AG04450 (cell line): ENCODE results near the gene RAB11FIP4. TPM values are rescaled to one million over a fixed set of nuclear protein-coding genes. Genes with fewer than 3 reads are reported as not detected.

Experiments
- CTCF ChIA-PET: fragments of 300-600, 350-600 bp; formaldehyde crosslinking; extraction: SDS; loops from one replicate; lab custom pipeline; 2022; ENCODE audit warnings: antibody characterized with exemption, inconsistent platforms; lab: Charles Lee
- POLR2A ChIA-PET: fragments of 350-600 bp; formaldehyde crosslinking; extraction: SDS; loops from one replicate; lab custom pipeline; 2021; ENCODE audit warnings: antibody characterized with exemption, inconsistent platforms; lab: Yijun Ruan, JAX
- DNase-seq: peaks from one replicate; pipeline ENCODE4 v3.0.0-alpha.2; 2011; ENCODE audit warnings: low read depth, low spot score
- H3K27ac ChIP-seq: one replicate; pipeline ENCODE4 v1.5.1; 2012; ENCODE audit warnings: low read depth, low read length, control low read depth
- H3K27me3 ChIP-seq: one replicate; pipeline ENCODE4 v1.6.0; 2012; ENCODE audit warnings: low read length; ENCODE audit not compliant: control insufficient read depth, insufficient read depth
- H3K4me3 ChIP-seq: 2 replicates; pipeline ENCODE4 v1.5.1; 2011; ENCODE audit warnings: mild to moderate bottlenecking, low read depth, low read length, control low read depth
- H3K9me3 ChIP-seq: 2 replicates; pipeline ENCODE4 v1.5.1; 2012; ENCODE audit warnings: low read length; ENCODE audit not compliant: control insufficient read depth, insufficient read depth
- CTCF ChIP-seq: IDR thresholded peaks from 2 replicates; pipeline ENCODE4 v1.5.1; 2011; ENCODE audit warnings: low read depth, low read length, control low read depth, inconsistent platforms
- polyA plus RNA-seq: library from polyadenylated mRNA; depleted of rRNA; stranded (reverse); fragments of >200 nt; gene quantifications from 2 replicates; pipeline ENCODE4 v1.2.3, GENCODE V29; 2011

RAB11FIP4 gene
- polyA plus RNA-seq, 1 experiment, result 0.58 TPM

GRCh38 chr17:31564883-31565301 lies 173.4 kb downstream of the RAB11FIP4 start:
- CTCF ChIA-PET, result no interaction called here
- no peak overlapping the region for H3K4me3 ChIP-seq
- no peaks in the 10 kb centered on the region for H3K27me3 ChIP-seq
- TF ChIP-seq CTCF, result no peak
- POLR2A ChIA-PET, result no interaction called here
- peaks cover 5% of the 10 kb centered on the region; the same call in 1 of the 2 replicates for H3K9me3 ChIP-seq
- no peak for DNase-seq
- H3K27ac ChIP-seq, result peak overlapping the region; percentile 47

- ChIA-PET POLR2A (interaction anchor here (0.7 to 1.0 kb wide), 2 partner anchors 16 to 60 kb away, joined by 3 read pairs; no protein-coding TSS in a partner anchor), CTCF (no interaction called here)
- Histone ChIP-seq H3K4me3 (no peak overlapping the region), H3K9me3 (no peaks in the 10 kb centered on the region), H3K27ac (peak overlapping the region; percentile 52), H3K27me3 (no peaks in the 10 kb centered on the region)
- TF ChIP-seq CTCF, result no peak
- DNase-seq, result no peak
Observed at GRCh38 chr17:31565652-31566051, 174.2 kb downstream of the RAB11FIP4 start.

- no peak overlapping the region for H3K4me3 ChIP-seq
- no peaks in the 10 kb centered on the region for H3K27me3 ChIP-seq
- no peak for DNase-seq
- ChIA-PET CTCF (interaction anchor here (0.5 to 1.0 kb wide), 2 partner anchors 9 to 32 kb away, joined by 3 to 4 read pairs; no protein-coding TSS in a partner anchor), POLR2A (interaction anchor here (0.7 to 1.0 kb wide), 2 partner anchors 15 to 60 kb away, joined by 3 read pairs; no protein-coding TSS in a partner anchor)
- peak overlapping the region; percentile 31 for H3K27ac ChIP-seq
- no peak for TF ChIP-seq CTCF
- no peaks in the 10 kb centered on the region for H3K9me3 ChIP-seq
Observed at GRCh38 chr17:31566247-31566991, 174.9 kb downstream of the RAB11FIP4 start.

- CTCF ChIA-PET, result interaction anchor here (0.5 to 1.0 kb wide), 2 partner anchors 9 to 32 kb away, joined by 3 to 4 read pairs; no protein-coding TSS in a partner anchor
- no peak for TF ChIP-seq CTCF
- Histone ChIP-seq H3K27me3 (no peaks in the 10 kb centered on the region), H3K4me3 (no peak overlapping the region), H3K9me3 (no peaks in the 10 kb centered on the region), H3K27ac (no peak overlapping the region)
- no peak for DNase-seq
- POLR2A ChIA-PET, result no interaction called here
Observed at GRCh38 chr17:31566992-31567373, 175.5 kb downstream of the RAB11FIP4 start.

GRCh38 chr17:31568121-31568520 lies 176.6 kb downstream of the RAB11FIP4 start:
- Histone ChIP-seq H3K27ac (peak overlapping the region; percentile 39), H3K27me3 (no peaks in the 10 kb centered on the region), H3K4me3 (no peak overlapping the region), H3K9me3 (no peaks in the 10 kb centered on the region)
- DNase-seq, result no peak
- ChIA-PET POLR2A (no interaction called here), CTCF (no interaction called here)
- TF ChIP-seq CTCF, result no peak
